Stimulated activated naive B cell treated with anti-CD40 and anti-IgM and Interleukin-4, amounts not matched to agents 10 μg/mL and 1 μg/mL and 100 μg/mL, for 72 hours (primary cell): ENCODE measurements around the gene LSM4.

Experiments
- ATAC-seq, 2 donors: fragments of 150-1000 bp; cut with Tn5 transposase; replicated peaks; 2 replicates each; pipeline ENCODE4 v1.10.0; 2021; ENCODE audit warnings: moderate library complexity in 1 of 2
- DNase-seq: peaks from one replicate; pipeline ENCODE4 v3.0.0; 2021
- H3K27ac Mint-ChIP-seq: one replicate; pipeline ENCODE4 v1.8.0; 2022; ENCODE audit warnings: mild to moderate bottlenecking, mixed read lengths
- H3K27me3 Mint-ChIP-seq, 2 donors: one replicate each; pipeline ENCODE4 v1.8.0; 2022; ENCODE audit warnings: mixed read lengths in 2 of 2
- H3K36me3 Mint-ChIP-seq, 2 donors: one replicate each; pipeline ENCODE4 v1.8.0; 2022; ENCODE audit warnings: mixed read lengths in 2 of 2, mild to moderate bottlenecking in 1 of 2
- H3K4me1 Mint-ChIP-seq, 2 donors: one replicate each; pipeline ENCODE4 v1.8.0; 2022; ENCODE audit warnings: mixed read lengths in 2 of 2, mild to moderate bottlenecking in 1 of 2
- H3K4me3 Mint-ChIP-seq, 2 donors: one replicate each; pipeline ENCODE4 v1.8.0; 2022; ENCODE audit warnings: mild to moderate bottlenecking in 2 of 2, mixed read lengths in 2 of 2, moderate library complexity in 1 of 2
- H3K9me3 Mint-ChIP-seq, 2 donors: one replicate each; pipeline ENCODE4 v1.8.0; 2022; ENCODE audit warnings: mixed read lengths in 2 of 2, mild to moderate bottlenecking in 1 of 2

The LSM4 gene

DNA sequence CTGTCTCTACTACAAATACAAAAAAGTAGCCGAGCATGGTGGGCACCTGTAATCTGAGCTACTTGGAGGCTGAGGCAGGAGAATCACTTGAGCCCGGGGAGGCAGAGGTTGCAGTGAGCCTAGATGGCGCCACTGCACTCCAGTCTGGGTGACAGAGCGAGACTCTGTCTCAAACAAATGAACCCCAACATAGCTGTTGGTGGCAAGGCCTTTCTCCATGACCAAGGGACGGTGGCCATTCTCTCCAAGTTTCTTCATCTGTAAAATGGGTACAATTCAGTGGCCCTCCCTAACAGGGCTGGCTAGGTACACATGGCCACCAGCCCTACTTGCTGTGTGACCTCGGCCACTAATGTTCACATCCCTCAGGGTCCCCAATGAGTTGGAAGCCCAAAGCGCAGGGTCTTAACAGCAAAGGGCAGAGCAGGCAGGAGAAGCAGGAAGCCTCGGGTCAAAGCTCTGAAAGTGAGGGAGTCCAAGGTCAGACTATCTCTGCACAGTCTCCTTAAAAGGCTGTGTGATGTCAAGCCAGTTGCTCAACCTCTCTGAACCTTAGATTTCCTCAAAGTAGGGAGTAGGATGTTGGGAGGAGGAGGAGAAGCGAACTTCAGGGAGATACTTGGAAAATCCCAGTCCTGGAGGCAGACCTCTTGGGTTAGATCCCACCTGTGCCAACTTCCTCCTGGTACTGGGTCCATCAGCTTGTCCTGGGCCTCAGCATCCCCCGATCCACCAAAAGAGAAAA is 44.2 kb downstream of the LSM4 start:
- H3K4me1 Mint-ChIP-seq = peaks cover 42 to 65% of the 10 kb centered on the region in 2 donors
- H3K27me3 Mint-ChIP-seq = peaks cover 0 to 4% of the 10 kb centered on the region in 2 donors
- H3K4me3 Mint-ChIP-seq = peak overlapping the region; percentile 95 to 96
- peaks cover 36 to 52% of the 10 kb centered on the region in 2 donors for H3K36me3 Mint-ChIP-seq
- ATAC-seq = no peak
- no peak for DNase-seq
- H3K9me3 Mint-ChIP-seq = no peaks in the 10 kb centered on the region
- H3K27ac Mint-ChIP-seq = peak overlapping the region; percentile 98

DNA sequence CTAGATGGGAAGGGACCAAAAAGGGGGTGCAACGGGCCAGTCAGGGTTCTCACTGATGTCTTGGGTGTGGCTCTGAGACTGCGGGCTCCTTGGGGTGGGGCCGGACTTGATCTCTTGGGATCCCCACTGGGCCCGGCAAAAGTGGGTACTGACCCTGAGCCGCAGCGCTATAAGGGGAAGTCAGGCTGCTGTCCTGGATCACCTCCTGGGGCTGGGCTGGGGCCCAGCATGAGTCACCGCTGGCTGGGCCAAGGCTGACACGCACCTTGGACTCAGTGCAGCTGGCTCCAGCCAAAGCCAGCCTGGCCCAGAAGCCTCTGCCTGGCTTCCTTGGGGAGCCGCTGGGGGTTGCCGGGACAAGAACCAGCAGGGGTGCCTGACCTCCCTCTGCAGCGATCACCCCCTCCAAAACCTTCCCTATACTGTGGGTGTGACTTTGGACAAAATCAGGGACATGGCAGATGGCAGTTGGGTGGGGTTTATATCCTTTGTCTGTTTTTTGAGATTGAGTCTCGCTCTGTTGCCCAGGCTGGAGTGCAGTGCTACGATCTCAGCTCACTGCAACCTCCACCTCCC is 48.0 kb downstream of the LSM4 start:
- Mint-ChIP-seq H3K9me3 (no peaks in the 10 kb centered on the region), H3K27ac (peak overlapping the region; percentile 65), H3K27me3 (peaks cover 0 to 4% of the 10 kb centered on the region in 2 donors), H3K36me3 (peaks cover 25 to 41% of the 10 kb centered on the region in 2 donors), H3K4me1 (peaks cover 27 to 45% of the 10 kb centered on the region in 2 donors), H3K4me3 (peak overlapping the region; percentile 6 to 30)
- ATAC-seq (peak in 1 of 2 donors; percentile 16), DNase-seq (no peak)

DNA sequence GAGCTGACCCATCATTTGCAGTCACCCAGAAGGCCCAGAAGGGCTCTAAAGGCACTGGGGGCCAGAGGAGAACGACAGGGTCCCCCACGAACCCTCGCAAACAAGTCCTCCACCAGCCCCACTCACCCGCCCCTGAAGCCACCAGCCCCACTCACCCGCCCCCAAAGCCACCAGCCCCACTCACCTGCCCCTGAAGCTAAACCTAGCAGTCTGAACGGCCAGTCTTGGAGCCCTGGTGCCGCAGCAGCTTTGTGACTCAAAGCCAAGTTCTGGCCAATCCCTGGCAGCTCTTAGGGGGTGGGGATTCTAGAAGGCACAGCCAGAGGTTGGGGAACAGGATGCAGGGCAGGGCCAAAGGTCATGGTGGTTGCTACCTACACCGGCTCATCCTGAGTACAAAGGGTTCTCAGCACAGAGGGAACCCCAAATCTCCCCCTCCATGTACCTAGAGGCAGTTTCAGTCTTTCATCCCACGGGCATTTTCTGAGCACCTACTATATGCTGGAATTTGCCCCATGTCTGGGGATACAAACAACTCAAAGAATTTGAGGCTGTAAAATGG is 48.6 kb downstream of the LSM4 start, which contains the start of gene IQCN:
IQCN (minus strand) TSS at position 234 of the 562 bp plus-strand sequence. CDS start 4,974 bp downstream, outside the sequence.
- Mint-ChIP-seq H3K27me3 (no peaks in the 10 kb centered on the region), H3K4me3 (peak within 1 kb of the TSS; percentile 6 to 30)

DNA sequence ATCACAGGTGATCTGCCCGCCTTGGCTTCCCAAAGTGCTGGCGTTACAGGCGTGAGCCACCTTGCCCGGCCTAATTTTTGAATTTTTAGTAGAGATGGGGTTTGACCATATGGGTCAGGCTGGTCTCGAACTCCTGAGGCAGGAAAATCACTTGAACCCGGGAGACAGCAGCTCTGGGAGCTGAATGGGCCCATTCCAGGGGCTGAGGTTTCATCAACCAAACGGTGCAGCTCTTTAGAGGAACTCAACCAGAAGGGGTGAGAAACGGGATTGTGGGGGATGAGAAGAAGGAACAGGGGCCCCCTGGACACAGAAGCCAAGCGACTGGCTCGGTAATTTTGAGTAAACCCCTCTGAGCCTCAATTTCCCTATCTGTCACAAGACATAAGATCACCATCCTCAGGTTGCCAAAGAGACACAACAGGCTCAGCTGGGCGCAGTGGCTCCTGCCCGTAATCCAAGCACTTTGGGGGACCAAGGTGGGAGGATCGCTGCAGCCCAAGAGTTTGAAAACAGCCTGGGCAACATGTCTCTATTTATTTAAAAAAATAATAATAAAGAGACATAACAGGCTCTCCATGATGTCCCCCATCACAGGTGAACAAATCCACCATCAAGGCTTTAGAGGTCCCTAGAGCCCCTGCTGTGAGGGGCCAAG is 49.2 kb downstream of the LSM4 start:
- H3K9me3 Mint-ChIP-seq = no peaks in the 10 kb centered on the region
- H3K4me1 Mint-ChIP-seq = peaks cover 23 to 35% of the 10 kb centered on the region in 2 donors
- peaks cover 16 to 36% of the 10 kb centered on the region in 2 donors for H3K36me3 Mint-ChIP-seq
- no peak overlapping the region for H3K4me3 Mint-ChIP-seq
- DNase-seq = no peak
- no peak for ATAC-seq
- H3K27ac Mint-ChIP-seq = peak overlapping the region; percentile 20
- no peaks in the 10 kb centered on the region for H3K27me3 Mint-ChIP-seq

More for the DNA sequence above, 48.6 kb downstream of the LSM4 start, which contains the start of gene IQCN:
- H3K36me3 Mint-ChIP-seq = peaks cover 19 to 36% of the 10 kb centered on the region in 2 donors
- ATAC-seq (peak; percentile 16 to 33), DNase-seq (no peak)
- H3K9me3 Mint-ChIP-seq = no peaks in the 10 kb centered on the region
- peak within 1 kb of the TSS; percentile 83 for H3K27ac Mint-ChIP-seq
- peaks cover 22 to 40% of the 10 kb centered on the region in 2 donors for H3K4me1 Mint-ChIP-seq

DNA sequence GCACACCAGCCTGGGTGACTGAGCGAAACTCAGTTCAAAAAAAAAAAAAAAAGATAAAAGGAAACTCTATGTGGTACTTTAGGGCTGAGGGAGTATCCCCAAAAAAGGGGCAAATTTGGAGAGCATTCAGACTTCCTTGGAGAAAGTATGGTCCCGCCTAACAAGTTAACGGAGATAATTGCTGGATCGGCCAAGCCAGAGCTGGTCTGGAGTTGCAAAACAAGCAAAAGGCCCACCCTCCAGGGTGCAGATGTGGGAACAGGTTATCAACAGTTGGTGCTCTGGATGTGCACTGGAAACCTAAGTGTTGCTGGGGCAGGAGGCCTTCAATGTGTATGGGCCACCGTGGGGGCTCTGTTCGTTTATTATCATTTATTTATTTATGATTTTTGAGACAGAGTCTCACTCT is 51.4 kb downstream of the LSM4 start:
- Mint-ChIP-seq H3K27ac (peak overlapping the region; percentile 37), H3K4me3 (no peak overlapping the region)
- no peak for ATAC-seq

DNA sequence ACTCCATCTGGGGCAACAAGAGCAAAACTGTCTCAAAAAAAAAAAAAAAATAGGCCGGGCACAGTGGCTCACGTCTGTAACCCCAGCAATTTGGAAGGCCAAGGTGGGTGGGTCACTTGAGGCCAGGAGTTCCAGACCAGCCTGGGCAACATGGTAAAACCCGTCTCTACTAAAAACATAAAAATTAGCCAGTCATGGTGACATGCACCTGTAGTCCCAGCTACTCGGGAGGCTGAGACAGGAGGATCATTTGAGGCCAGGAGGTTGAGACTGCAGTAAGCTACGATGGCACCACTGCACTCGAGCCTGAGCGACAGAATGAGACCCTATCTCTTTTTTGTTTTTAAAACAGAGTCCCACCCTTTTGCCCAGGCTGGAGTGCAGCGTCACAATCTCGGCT is 52.5 kb downstream of the LSM4 start:
- H3K36me3 Mint-ChIP-seq = peaks cover 22 to 35% of the 10 kb centered on the region in 2 donors
- no peak overlapping the region for H3K27ac Mint-ChIP-seq
- DNase-seq = no peak
- H3K4me1 Mint-ChIP-seq = peaks cover 13 to 19% of the 10 kb centered on the region in 2 donors
- no peak overlapping the region for H3K4me3 Mint-ChIP-seq
- no peaks in the 10 kb centered on the region for H3K27me3 Mint-ChIP-seq
- H3K9me3 Mint-ChIP-seq = no peaks in the 10 kb centered on the region
- no peak for ATAC-seq

More for the DNA sequence above, 51.4 kb downstream of the LSM4 start:
- no peaks in the 10 kb centered on the region for H3K9me3 Mint-ChIP-seq
- peaks cover 18 to 32% of the 10 kb centered on the region in 2 donors for H3K36me3 Mint-ChIP-seq
- no peaks in the 10 kb centered on the region for H3K27me3 Mint-ChIP-seq
- peaks cover 19 to 20% of the 10 kb centered on the region in 2 donors for H3K4me1 Mint-ChIP-seq
- no peak for DNase-seq

DNA sequence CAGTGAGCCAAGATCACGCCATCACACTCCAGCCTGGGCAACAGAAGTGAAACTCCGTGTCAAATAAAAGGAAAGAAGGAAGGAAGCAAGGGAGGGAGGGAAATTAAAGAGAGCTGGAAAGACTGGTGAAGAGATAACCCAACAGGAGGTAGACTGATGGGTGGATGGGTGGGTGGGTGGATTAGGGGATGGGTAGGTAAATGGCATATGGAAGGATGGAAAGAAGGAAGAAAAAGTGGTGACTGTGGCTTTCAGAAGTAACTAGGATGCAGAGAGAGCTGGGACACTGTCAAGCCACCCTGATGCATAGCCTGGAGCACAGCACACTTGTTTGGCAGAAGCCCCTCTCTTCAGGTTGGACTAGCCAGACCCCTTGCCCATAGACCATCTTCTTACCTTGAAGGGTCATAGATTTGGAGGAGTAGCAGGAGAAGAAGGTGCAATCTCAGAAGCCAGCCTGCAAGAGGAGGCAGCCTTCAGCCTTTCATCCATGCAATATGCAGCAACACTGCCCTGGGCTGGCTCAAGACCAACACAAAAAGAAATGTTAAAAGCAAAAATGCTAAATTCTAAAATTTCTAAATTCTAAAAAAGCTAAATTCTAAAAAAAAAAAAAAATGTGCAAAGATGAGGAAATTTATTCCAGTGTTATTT is 53.7 kb downstream of the LSM4 start:
- no peak for DNase-seq
- no peak for ATAC-seq
- peaks cover 22 to 25% of the 10 kb centered on the region in 2 donors for H3K36me3 Mint-ChIP-seq
- no peak overlapping the region for H3K27ac Mint-ChIP-seq
- peaks cover 2 to 10% of the 10 kb centered on the region in 2 donors for H3K4me1 Mint-ChIP-seq
- H3K9me3 Mint-ChIP-seq = no peaks in the 10 kb centered on the region
- no peaks in the 10 kb centered on the region for H3K27me3 Mint-ChIP-seq
- no peak overlapping the region for H3K4me3 Mint-ChIP-seq

DNA sequence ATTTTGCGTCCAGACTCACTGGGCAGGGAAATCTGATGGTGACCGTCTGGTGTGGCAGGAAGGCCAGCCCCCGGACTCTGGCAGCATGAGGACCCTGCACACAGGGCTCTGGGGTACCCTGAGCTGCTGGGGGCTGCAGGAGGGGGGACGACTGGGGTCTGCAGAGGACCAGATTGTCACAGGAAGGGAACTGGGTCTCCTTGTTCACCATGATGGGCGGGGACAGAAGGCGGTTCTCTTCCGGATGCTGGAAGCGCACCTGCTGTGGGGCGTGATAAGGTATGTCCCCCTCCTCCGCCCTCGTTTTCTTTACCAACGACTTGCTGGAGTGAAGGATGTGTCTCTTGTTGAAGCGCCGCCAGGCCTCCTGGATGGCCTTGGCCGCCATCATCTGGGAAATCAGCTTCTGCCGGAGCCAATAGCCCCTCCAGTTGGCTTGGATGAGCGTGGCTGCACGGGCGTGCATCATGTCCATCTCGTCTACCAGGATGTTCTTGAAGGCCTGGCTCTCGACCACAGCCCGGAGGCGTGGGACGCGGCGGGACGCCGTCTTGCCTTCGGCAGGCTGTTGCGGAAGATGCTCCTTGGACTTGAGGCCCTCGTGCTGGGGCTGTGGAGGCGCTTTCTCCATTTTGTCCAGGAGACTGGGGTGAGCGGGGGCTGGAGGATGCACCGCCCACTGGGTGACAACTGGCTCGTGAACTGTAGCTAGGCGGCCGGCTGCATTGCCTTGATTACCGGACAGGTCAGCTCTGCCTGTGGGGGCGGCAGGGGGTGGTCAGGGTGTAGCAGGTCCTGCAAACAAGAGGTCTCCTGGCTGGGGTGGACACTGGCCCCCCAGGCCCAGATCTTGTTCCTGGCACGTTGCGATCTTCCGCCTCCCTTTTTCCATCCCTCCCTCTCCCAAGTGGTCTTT is 55.8 kb downstream of the LSM4 start:
- Mint-ChIP-seq H3K4me1 (peaks cover 0 to 10% of the 10 kb centered on the region in 2 donors), H3K9me3 (no peaks in the 10 kb centered on the region), H3K36me3 (peaks cover 22 to 24% of the 10 kb centered on the region in 2 donors), H3K27me3 (no peaks in the 10 kb centered on the region), H3K4me3 (no peak overlapping the region), H3K27ac (no peak overlapping the region)
- DNase-seq (no peak), ATAC-seq (no peak)

DNA sequence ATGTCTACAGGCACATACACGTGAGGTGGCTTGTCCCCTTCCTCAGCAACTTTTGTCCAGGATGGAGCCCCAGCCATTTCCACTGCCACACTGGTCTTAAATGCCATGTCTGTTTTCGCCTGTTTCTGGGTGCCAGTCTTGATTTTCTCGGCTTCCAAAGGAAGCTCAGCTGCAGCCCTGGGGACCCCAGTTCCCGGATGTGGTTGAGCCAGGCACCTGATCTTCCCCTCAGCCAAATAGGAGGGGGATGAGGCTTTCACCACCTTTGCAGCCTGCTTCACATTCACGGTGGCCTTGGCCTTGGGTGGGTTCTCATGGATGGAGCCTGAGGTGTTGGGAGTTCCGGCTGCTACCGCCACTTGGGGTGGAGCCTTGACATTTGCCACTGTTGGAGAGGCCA is 57.3 kb downstream of the LSM4 start:
- DNase-seq (no peak), ATAC-seq (no peak)
- Mint-ChIP-seq H3K9me3 (no peaks in the 10 kb centered on the region), H3K4me1 (peaks cover 0 to 18% of the 10 kb centered on the region in 2 donors), H3K4me3 (no peak overlapping the region), H3K27ac (no peak overlapping the region), H3K36me3 (peaks cover 22 to 24% of the 10 kb centered on the region in 2 donors), H3K27me3 (no peaks in the 10 kb centered on the region)

DNA sequence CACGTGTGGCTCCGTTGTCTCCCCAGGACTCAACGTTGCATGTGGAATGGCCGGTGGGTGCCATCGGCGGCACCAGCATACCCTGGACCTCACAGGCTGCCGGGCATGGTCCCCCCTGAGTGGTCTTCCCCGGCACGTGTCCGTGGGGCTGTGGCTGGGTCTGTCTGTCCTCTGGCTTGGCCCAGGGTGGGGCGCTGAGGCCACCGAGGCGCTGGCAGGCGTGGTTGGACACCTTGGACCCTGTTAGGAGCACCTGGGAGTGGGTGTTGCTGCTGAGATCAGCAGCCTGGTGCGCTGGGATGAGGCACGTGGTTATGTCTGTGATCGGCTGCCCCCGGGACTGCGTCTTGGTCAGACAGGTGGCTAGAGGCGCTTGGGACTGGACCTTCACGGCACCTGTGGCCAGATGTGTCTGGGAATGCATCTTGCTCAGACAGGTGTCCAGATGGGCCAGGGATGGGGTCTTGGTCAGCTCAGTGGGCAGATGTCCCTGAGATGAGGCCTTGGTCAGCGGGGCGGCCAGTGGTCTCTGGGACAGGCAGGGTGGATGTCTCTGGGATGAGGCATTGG is 57.8 kb downstream of the LSM4 start:
- no peak for ATAC-seq
- Mint-ChIP-seq H3K27ac (no peak overlapping the region), H3K4me1 (peaks cover 0 to 20% of the 10 kb centered on the region in 2 donors), H3K27me3 (no peaks in the 10 kb centered on the region), H3K4me3 (no peak overlapping the region), H3K9me3 (no peaks in the 10 kb centered on the region), H3K36me3 (peaks cover 22 to 24% of the 10 kb centered on the region in 2 donors)
- no peak for DNase-seq

DNA sequence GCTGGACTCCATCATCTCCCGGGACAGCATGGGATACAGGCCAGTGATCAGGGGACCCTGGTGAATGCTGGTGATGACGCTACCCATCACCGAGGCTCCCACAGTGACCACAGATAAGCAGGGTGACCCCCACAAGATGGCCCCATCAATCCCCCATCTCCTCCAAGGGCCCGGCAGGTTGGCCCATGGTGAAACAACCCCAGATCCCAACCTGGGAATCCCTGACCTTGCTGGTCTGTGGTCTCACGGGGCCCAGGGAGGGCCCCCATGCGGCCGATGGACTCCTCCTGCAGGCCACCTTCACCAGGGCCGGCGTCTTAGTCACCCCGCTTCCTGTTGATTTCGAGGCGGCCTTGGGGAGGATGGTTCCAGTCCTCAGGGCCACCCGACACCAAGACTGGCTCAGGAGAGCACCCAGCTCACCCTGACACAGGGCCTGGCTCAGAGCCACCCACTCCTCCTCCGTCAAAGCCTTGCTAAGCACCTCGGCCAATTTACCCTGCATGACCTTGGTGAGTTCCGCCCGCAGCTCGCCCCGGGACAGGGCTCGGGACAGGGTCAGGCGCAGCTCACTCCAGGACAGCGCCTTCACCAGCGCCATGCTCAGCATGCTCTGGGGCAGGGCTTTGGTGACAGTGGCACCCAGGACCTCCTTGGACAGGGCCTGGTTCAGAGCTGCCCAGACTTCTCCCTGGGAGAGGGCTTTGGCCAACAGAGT is 58.6 kb downstream of the LSM4 start:
- ATAC-seq (no peak), DNase-seq (no peak)
- Mint-ChIP-seq H3K36me3 (peaks cover 22 to 24% of the 10 kb centered on the region in 2 donors), H3K4me1 (peaks cover 0 to 20% of the 10 kb centered on the region in 2 donors), H3K4me3 (no peak overlapping the region), H3K27ac (no peak overlapping the region), H3K9me3 (no peaks in the 10 kb centered on the region), H3K27me3 (no peaks in the 10 kb centered on the region)

DNA sequence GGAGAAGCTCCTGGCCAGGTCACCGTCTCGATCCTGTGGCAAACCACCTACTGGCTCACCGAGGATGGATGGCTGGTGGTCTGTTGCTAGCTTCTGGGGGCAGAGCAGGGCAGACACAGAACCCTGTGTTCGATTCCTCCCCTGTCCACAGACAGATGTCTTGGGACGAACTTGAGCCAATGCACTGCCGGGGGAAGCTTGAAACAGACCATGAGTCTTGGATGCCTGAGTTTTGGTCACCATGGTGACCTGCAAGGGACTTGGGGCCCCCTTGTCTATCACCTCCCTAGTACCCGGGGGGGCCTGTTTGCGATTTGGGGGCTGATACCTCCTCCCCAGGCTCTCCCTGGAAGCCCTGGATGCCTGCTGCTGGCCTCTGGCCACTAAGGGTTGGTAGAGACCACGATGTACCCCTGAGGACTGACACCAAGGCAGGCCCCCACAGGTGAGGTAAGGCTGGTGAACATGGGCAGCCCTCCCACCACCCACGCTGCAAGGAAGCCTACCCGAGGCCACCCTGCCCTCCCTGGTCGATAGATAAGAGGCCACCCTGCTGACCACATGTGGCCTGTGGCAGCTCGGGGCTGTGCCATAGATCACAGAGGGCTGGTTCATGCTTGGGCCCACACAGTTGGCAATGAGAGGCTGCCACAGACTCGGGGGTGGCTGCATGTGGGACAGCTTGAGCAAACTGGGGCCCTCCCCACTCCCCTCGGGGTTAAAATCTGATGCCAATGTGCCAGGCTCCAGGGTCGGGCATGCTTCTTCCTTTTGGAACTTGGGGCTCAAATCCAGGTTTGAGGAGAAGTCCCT is 59.3 kb downstream of the LSM4 start:
- Mint-ChIP-seq H3K27ac (no peak overlapping the region), H3K4me1 (peaks cover 0 to 16% of the 10 kb centered on the region in 2 donors), H3K9me3 (no peaks in the 10 kb centered on the region), H3K4me3 (no peak overlapping the region), H3K27me3 (no peaks in the 10 kb centered on the region), H3K36me3 (peaks cover 18 to 19% of the 10 kb centered on the region in 2 donors)
- ATAC-seq = no peak
- DNase-seq = no peak
